GM21423 (cell line): ENCODE measurements around the gene IZUMO4.

Source experiments
- ATAC-seq: cut with Tn5 transposase; IDR thresholded peaks from one replicate; pipeline ENCODE4 v1.9.1; 2021; ENCODE audit warnings: mild to moderate bottlenecking, moderate library complexity; ENCODE audit not compliant: unreplicated experiment

The IZUMO4 gene

GRCh38 chr19:2103045-2103707 is 6.5 kb downstream of the IZUMO4 start:
- no peak for ATAC-seq

GRCh38 chr19:2108251-2109016 is 11.7 kb downstream of the IZUMO4 start:
- no peak for ATAC-seq

GRCh38 chr19:2109046-2109864 is 12.5 kb downstream of the IZUMO4 start:
- ATAC-seq: no peak

GRCh38 chr19:2110822-2111221 is 14.1 kb downstream of the IZUMO4 start:
- ATAC-seq: no peak

GRCh38 chr19:2111425-2111824 is 14.7 kb downstream of the IZUMO4 start:
- no peak for ATAC-seq

- ATAC-seq: no peak
Measured at GRCh38 chr19:2111886-2112285, 15.2 kb downstream of the IZUMO4 start.

GRCh38 chr19:2112516-2113320 is 16.0 kb downstream of the IZUMO4 start:
- ATAC-seq: no peak

- ATAC-seq: no peak
Measured at GRCh38 chr19:2113439-2114211, 16.9 kb downstream of the IZUMO4 start.

GRCh38 chr19:2114218-2114617 is 17.5 kb downstream of the IZUMO4 start:
- ATAC-seq: no peak

GRCh38 chr19:2114821-2115220 is 18.1 kb downstream of the IZUMO4 start:
- no peak for ATAC-seq

GRCh38 chr19:2115324-2115723 is 18.6 kb downstream of the IZUMO4 start:
- ATAC-seq: no peak

- no peak for ATAC-seq
Measured at GRCh38 chr19:2115911-2116426, 19.3 kb downstream of the IZUMO4 start.

GRCh38 chr19:2116507-2116906 is 19.8 kb downstream of the IZUMO4 start:
- ATAC-seq: no peak

- ATAC-seq: no peak
Measured at GRCh38 chr19:2117215-2117960, 20.7 kb downstream of the IZUMO4 start.

- ATAC-seq: no peak
Measured at GRCh38 chr19:2118438-2118837, 21.7 kb downstream of the IZUMO4 start.

- no peak for ATAC-seq
Measured at GRCh38 chr19:2119921-2120785, 23.4 kb downstream of the IZUMO4 start.

- no peak for ATAC-seq
Measured at GRCh38 chr19:2120821-2121220, 24.1 kb downstream of the IZUMO4 start.

- ATAC-seq: no peak
Measured at GRCh38 chr19:2121416-2122051, 24.8 kb downstream of the IZUMO4 start.
